ENCODE data around the gene WDFY4.

GRCh38 chr10:48983648-48984351 is 299.1 kb downstream of the WDFY4 start:
- TF ChIP-seq TCF12 (IDR thresholded peaks at IDR 0.05; ENCODE audit: low read depth), result no peak
- TF ChIP-seq CREB1 (IDR thresholded peaks at IDR 0.05; ENCODE audit: low read depth), result no peak
- TF ChIP-seq YY1 (IDR thresholded peaks at IDR 0.05; ENCODE audit: low read depth), result no peak
- TF ChIP-seq RAD21 (IDR thresholded peaks at IDR 0.05; ENCODE audit: low read depth), result no peak
- TF ChIP-seq REST (IDR thresholded peaks at IDR 0.05; ENCODE audit: low read depth), result no peak
- no peak for TF ChIP-seq FOXM1 (IDR thresholded peaks at IDR 0.05; ENCODE audit: borderline replicate concordance, low read depth)
- no peak for TF ChIP-seq EP300 (IDR thresholded peaks at IDR 0.05; ENCODE audit: borderline replicate concordance)
- no peak for TF ChIP-seq MAX (IDR thresholded peaks at IDR 0.05)
- TF ChIP-seq, protein P1, sequence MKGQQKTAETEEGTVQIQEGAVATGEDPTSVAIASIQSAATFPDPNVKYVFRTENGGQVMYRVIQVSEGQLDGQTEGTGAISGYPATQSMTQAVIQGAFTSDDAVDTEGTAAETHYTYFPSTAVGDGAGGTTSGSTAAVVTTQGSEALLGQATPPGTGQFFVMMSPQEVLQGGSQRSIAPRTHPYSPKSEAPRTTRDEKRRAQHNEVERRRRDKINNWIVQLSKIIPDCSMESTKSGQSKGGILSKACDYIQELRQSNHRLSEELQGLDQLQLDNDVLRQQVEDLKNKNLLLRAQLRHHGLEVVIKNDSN (IDR thresholded peaks at IDR 0.05), result no peak
- no peak for TF ChIP-seq CEBPB (IDR thresholded peaks at IDR 0.05)

All from Ishikawa (cell line).